ENCODE measurements around the gene CDY2A.
"Not testable (repeated sequence)": the region's sequence is repeated elsewhere in the genome, so short reads cannot be mapped to it uniquely, and the experiment has no call there.

- not testable (repeated sequence) for TF ChIP-seq RCOR1 (IDR thresholded peaks at IDR 0.05; ENCODE audit: low read length); CTCF (IDR thresholded peaks at IDR 0.05); RXRA (IDR thresholded peaks at IDR 0.05; ENCODE audit: borderline replicate concordance, low read depth)
These were observed 27.3 kb upstream of the CDY2A start for GRCh38 chrY:17998266-17998665.
